Left kidney (tissue), 2 donors: ENCODE data around the gene A2M. TPM values are rescaled to one million over a fixed set of nuclear protein-coding genes. Genes with fewer than 3 reads are reported as not detected.

Experiments used
- DNase-seq: peaks from one replicate; pipeline ENCODE4 v3.0.0-alpha.2; 2013
- polyA plus RNA-seq: library from polyadenylated mRNA; unstranded; fragments of 120-200 nt; gene quantifications from one replicate; pipeline ENCODE4 v1.2.1, GENCODE V29; 2013; ENCODE audit not compliant: insufficient read length

The A2M gene
- polyA plus RNA-seq, 1 donor = 218 TPM

DNA sequence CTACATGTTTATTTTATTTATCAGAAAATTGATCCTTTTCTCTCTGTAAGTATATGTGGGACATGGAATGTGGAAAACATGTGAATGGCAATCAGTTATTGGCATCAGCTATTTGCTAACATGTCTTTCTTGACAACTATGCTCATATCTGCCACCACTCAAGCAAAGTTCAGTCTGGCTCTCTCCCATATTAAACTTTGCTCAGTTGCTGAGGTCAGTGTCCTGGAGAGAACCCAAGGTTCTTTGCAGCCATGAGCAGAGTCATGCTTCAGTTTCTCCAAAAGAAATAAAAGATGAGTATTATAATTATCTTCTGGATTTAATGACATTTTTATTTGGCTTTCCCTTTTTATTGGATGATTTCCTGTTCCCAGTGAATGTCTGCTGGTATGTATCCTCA, 42.6 kb downstream of the A2M start:
- no peak for DNase-seq

DNA sequence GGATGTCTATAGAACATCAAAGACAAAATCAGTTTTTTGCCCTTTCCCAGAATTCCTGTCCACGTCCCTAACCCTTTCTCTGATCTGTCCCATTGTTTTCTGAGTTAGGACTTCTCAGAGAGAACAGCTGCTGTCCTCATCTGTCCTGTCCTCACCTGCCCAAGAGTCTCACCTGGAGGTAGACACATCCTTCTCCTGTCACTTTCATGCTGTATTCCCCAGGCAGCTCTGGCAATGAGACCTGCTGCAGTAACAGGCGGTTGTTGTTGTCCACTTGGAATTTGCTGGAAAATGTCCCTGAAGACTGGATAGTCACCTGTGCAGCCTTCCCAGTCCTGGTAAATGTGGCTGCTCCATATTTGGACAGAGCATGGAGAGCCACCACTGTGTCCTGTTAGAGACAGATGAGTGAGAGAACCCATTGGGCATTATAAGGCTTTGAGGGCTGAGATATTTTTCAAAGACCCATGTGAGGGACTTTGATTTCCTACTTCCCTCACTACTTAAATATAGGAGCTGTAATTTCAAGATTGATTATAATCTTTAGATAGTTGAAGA, 43.2 kb downstream of the A2M start:
- no peak for DNase-seq

DNA sequence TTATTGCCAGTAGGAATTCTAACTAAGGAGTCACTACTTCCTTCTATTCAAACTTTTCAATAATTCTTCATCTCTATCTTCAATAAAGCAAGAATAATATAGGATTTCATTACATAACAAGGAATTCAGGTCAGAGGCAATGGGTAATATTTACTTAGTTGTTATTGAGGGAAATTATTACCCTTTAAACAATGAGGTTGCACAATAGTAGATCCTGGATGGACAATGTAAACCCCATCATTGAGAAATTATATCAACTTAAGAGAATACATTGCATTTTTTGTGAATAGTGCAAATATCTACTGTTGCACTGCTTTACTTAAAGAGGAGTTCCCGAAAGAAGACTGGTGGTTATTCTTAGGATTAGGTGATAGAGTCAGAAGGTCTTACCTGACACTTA, 43.8 kb downstream of the A2M start:
- DNase-seq = no peak

DNA sequence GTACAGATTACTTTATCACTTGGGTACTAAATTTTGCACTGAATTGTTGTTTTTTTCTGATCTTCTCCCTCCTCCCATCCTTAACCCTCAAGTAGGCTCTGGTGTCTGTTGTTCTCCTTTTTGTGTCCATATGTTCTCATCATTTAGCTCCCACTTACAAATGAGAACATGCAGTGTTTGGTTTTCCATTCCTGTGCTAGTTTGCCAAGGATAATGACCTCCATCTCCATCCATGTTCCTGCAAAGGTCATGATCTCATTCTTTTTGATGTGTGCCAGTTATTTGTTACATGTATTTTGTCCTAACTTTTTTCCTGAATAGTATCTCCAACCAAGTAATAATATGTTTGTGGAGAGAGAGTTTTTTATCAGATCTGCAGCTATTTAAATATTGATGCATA, 44.2 kb downstream of the A2M start:
- no peak for DNase-seq

DNA sequence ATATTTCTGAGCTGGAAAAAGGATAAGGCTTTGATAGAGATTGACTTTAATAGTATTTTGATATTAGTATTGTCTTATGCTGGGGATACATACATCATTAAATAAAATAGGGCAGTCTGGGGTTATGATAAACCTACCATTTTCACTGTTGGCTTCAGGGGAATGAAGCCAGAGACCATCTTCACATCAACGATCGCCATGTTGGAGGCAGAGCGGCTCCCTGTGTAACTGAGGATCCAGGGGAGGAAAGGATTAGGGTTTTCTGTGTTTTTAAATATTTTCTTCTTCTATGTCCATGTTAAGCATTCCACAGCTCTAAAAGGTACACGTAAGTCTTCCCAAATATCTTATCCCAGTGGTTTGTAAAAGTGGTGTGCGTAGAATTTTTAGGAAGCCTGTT, 45.4 kb downstream of the A2M start:
- DNase-seq = no peak

DNA sequence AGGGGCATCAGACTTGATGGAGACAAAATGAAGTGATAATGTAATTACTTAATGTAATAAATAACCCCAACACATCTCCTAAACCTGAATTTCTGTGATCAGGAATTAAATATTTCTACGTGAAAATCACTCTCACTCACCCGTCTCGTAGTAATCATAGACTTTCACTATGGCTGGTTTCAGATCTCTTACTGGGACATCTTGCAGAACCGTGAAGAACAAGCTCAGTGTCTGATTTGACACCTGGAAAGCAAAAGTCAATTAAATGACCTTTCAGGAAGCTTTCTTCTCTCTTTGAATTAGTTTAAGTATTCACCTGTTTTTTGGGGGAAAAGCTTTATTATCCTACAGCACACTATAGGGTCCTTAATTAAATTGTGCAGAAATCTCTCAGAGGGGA, 47.1 kb downstream of the A2M start:
- DNase-seq = no peak

- DNase-seq = no peak
Observed at GRCh38 chr12:9068086-9068485, 47.6 kb downstream of the A2M start.

GRCh38 chr12:9066755-9067423, 48.8 kb downstream of the A2M start:
- no peak for DNase-seq

DNA sequence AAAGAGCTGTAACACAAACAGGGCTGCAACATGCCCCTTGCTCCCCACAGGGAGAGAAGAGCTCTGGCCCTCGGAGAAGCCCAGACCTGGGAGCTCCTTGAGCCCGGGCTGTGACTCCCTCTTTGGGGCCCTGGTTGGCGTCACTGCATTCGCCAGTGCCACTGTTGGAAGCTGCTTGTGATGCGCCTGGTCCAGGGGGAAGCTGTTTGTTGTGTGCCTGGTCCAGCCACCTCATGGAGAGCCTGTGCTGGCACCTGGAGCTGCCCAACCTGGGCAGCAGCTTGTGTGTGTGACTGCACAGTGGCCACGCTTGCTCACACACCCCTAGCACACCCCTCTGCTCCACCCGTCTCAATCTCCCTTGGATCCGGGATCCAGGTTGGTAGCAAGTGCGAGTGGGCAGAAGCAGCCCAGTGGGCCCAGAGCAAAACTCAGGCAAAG, 49.5 kb downstream of the A2M start:
- DNase-seq = no peak

DNA sequence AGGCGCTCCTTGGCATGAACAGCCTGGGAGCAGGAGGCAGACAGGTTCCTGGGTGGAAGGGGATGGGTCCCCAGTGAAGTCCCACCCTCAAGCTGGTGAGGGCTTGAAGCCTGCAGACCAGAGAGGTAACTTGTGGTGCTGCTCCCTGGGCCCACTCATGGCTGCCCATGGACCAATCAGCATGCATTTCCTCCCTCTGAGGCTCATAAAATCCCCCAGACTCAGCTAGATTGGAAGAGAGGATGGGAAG, 50.2 kb downstream of the A2M start:
- no peak for DNase-seq

- peak; percentile 52 for DNase-seq
Observed at GRCh38 chr12:9064815-9065606, 50.7 kb downstream of the A2M start.

GRCh38 chr12:9064201-9064814, 51.4 kb downstream of the A2M start:
- peak; percentile 75 for DNase-seq

GRCh38 chr12:9052610-9053009, 63.1 kb downstream of the A2M start:
- DNase-seq = no peak

DNA sequence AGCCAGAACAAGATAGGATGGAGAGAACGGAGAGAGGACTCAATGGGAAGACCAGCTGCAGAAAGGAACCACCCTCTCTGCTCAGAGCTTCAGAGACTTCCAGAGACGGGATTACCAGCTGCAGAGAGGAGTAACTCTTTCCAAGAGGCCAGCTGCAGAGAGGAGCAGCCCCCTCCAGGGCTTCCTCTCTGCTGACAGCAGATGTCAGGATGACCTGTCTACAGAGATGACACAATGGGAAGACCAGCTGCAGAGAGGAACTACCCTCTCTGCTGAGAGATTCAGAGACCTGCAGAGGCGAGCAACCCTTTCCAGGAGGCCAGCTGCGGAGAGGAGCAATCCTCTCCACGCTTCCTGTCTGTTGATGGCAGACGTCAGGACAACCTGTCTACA, 64.6 kb downstream of the A2M start:
- DNase-seq = no peak

GRCh38 chr12:9050521-9051157, 65.1 kb downstream of the A2M start:
- DNase-seq = no peak

- peak; percentile 29 for DNase-seq
Observed at GRCh38 chr12:9049520-9050133, 66.1 kb downstream of the A2M start.

DNA sequence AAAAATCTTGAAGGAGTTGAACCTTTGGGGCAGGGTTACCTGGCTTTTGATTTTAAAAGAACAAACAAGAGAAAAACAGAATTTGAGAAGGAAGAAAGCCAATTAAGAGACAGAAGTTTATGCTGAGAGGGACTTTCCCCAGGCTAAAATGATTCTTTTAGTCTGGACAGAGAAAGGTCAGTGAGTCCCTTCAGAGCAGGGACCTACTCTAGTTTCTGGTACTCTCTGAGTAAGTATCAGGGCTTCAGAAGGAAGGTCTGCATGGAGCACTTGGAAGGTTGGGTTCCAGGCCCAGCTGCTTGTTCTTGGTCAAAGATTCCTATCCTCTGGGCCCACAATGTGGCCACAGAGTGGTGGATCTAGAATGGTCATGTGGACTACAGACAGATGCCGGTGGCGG, 66.8 kb downstream of the A2M start:
- no peak for DNase-seq

GRCh38 chr12:9047105-9047504, 68.6 kb downstream of the A2M start:
- no peak for DNase-seq

DNA sequence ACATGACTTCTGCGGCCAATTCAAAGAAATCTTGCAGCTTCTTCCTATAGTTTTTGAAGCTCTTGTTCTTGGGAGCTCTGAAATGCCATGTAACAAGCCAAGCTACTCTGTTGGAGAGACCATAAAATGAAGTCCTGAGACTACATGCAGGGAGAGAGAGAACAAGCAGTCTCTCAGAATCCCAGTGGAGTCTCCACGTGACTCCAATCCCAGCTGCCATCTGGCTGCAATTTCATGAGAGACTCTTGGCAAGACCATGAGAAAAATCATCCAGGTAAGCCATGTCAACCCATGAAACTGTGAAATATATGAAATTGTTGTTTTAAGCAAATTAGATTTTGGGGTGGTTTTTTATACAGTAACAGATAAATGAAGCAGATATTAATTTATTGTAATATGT, 72.0 kb downstream of the A2M start:
- no peak for DNase-seq

- DNase-seq = no peak
Observed at GRCh38 chr12:9041321-9041720, 74.4 kb downstream of the A2M start.

DNA sequence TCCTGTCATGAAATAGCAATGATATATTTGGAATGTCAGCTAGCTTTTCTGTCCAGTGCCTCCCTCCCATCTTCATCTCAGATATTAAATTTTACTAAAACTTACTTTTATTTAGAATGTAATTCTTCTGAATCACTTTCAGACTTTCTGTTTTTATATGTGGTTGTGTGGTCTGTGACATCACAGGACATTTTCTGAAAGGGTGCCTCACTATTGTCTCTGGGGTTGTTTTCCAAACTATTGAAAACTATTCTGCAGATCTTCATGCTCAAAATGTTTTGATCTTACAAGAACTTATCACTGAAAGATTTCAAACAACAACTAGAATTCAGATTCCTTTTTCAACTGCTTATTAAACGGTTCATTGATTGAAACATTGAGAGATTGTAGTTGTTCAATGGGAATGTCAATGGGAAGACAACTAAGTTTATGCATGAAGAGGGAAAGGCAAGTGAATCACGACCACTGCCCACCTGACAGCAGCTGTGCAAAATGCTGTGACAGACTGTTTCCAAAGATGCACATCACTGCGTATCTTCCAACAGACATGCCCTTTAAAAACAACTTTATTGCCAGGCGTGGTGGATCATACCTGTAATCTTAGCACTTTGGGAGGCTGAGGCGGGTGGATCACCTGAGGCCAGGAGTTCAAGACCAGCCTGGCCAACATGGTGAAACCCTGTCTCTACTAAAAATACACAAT, 75.1 kb downstream of the A2M start:
- no peak for DNase-seq
